Tibial nerve (tissue), 3 donors: ENCODE results near the gene BLID.

Experiments used
- POLR2A ChIP-seq, 2 donors: fragments of 450-650 bp; IDR thresholded peaks; one replicate each; pipeline ENCODE4 v1.6.1; 2017; ENCODE audit warnings: antibody characterized with exemption in 2 of 2, mild to moderate bottlenecking in 2 of 2, moderate library complexity in 2 of 2
- TF ChIP-seq, protein P1 (sequence below), 5 experiments: fragments of 200-600 bp in 3 of 5; fragments of 450-650 bp in 2 of 5; sonication (generic) in 3 of 5; IDR thresholded peaks; one replicate each; pipeline ENCODE4 v1.5.1; 2016 to 2019; ENCODE audit warnings: antibody characterized with exemption in 5 of 5, mild to moderate bottlenecking in 3 of 5, moderate library complexity in 2 of 5

DNA sequence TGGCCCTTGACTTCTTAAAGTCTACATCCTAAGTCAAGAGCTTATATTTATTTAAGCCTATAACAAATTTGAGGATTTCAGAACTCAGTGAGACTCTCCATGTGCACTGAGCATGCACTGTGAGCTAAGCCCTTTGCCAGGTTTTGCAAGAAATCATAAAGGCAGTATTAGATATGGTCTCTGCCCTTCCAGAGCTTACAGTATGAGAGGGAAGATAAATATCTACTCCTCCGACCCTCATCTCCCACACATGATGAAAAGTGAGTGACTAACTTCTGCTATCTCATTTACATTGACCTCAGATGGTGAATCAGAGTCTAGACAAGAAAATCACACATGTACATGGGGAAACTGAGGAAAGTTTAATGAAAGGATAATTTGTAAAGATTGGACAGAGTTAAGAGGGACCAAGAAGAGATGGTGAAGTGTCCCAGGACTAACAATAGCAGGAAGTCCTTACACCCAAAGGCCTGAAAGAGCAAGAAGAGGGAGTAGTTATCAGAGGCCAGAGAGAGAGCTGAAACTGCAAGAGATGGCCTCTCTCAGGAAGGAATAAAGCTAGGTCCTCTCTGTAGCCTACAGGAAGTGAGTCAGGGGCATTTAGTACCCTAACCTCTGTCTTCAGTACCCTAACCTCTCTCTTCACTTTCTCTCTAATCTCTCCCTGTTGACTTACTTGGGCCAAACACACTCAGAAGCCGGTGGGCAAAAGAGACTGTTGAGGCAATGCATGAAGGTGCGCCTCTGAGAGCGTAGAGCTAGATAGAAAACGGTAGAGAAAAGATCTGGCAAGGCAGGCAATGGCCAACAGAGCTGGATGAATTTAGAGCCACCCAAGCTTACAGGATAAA, 23.0 kb upstream of the BLID start:
- TF ChIP-seq, protein P1, sequence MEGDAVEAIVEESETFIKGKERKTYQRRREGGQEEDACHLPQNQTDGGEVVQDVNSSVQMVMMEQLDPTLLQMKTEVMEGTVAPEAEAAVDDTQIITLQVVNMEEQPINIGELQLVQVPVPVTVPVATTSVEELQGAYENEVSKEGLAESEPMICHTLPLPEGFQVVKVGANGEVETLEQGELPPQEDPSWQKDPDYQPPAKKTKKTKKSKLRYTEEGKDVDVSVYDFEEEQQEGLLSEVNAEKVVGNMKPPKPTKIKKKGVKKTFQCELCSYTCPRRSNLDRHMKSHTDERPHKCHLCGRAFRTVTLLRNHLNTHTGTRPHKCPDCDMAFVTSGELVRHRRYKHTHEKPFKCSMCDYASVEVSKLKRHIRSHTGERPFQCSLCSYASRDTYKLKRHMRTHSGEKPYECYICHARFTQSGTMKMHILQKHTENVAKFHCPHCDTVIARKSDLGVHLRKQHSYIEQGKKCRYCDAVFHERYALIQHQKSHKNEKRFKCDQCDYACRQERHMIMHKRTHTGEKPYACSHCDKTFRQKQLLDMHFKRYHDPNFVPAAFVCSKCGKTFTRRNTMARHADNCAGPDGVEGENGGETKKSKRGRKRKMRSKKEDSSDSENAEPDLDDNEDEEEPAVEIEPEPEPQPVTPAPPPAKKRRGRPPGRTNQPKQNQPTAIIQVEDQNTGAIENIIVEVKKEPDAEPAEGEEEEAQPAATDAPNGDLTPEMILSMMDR (IDR thresholded peaks at IDR 0.05), result no peak
- TF ChIP-seq POLR2A (IDR thresholded peaks at IDR 0.05), result no peak
